ENCODE results near the gene NMUR1.

DNA sequence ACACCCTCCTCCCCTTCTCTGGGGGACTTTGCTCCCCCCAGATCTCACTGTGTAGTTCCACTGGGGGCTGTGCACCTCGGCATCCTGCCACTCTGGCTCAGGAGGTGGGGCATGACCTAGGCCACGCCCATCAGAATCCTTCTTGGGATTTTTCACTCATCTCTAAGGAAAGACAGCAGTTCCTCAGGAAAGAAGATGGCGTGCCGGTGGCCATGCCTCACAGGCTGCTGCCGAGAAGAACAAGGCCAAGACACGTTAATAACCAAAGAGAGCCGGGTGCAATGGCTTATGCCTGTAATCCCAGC, 3.2 kb downstream of the NMUR1 start:
- TF ChIP-seq CTCF (IDR thresholded peaks at IDR 0.05): no peak
- no peak for TF ChIP-seq FOXJ3 (CRISPR knock-in tag; IDR thresholded peaks at IDR 0.05)
- TF ChIP-seq, protein P1, sequence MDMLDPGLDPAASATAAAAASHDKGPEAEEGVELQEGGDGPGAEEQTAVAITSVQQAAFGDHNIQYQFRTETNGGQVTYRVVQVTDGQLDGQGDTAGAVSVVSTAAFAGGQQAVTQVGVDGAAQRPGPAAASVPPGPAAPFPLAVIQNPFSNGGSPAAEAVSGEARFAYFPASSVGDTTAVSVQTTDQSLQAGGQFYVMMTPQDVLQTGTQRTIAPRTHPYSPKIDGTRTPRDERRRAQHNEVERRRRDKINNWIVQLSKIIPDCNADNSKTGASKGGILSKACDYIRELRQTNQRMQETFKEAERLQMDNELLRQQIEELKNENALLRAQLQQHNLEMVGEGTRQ (IDR thresholded peaks at IDR 0.05; ENCODE audit: borderline replicate concordance, low read depth, low read length): no peak
- no peak for TF ChIP-seq RCOR1 (IDR thresholded peaks at IDR 0.05; ENCODE audit: low read length)
- no peak for TF ChIP-seq SMC3 (IDR thresholded peaks at IDR 0.05; ENCODE audit: low read depth, low read length)
- TF ChIP-seq, protein P2, sequence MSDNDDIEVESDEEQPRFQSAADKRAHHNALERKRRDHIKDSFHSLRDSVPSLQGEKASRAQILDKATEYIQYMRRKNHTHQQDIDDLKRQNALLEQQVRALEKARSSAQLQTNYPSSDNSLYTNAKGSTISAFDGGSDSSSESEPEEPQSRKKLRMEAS (IDR thresholded peaks at IDR 0.05; ENCODE audit: low read depth): no peak
- no peak for TF ChIP-seq NRF1 (IDR thresholded peaks at IDR 0.05; ENCODE audit: low read depth, low read length)
- TF ChIP-seq RAD21 (IDR thresholded peaks at IDR 0.05; ENCODE audit: low read length): no peak

All from SK-N-SH (cell line).